ENCODE measurements around the gene STRN.

STRN gene

DNA sequence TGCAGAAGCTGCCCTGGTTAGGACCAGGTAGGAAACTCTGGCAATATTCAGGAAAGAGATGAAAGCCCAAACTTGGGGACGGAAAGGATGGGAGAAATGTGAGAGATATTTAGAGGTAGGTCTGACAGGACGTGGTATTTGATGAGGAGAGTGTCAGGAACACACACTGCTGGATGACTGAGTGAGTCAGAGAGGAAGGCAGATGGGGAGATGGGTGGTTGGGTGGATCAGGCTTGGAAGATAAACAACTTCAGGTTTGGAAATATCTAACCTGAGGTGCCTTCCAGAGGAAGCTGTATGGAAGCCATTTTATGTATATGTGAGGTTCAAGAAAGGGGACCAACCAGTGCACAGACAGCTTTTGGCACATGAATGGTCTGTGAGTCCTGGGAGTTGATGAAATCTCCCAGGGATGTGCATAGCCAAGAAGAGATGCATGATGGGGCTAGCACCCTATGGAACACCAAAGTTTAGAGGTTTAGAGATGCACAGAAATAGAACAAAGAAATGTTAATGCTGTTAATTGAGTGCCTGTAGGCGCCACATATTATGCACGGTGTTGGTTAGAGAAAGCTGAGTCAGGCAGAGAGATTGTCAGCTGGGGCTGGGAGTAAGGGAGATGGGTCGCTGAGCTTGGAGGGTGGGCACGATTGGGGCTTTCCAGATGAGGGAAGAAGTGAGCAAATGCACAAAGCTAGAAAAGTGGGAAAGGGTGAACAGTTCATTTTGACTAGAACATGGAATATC lies 168.8 kb downstream of the STRN start:
- DNase-seq (ENCODE audit: low read depth in 2 of 2), result no peak

Data from stimulated activated CD4-positive, alpha-beta T cell treated with anti-CD3 and anti-CD28 coated beads, Interleukin-15, amount 100 ng/mL, for 48 hours (primary cell).